COR-L47 (cell line): ENCODE data around the gene VEPH1.

Source experiments
- DNase-seq: peaks from one replicate; lab custom pipeline; 2025; lab: John Stamatoyannopoulos, UW

VEPH1 gene

DNA sequence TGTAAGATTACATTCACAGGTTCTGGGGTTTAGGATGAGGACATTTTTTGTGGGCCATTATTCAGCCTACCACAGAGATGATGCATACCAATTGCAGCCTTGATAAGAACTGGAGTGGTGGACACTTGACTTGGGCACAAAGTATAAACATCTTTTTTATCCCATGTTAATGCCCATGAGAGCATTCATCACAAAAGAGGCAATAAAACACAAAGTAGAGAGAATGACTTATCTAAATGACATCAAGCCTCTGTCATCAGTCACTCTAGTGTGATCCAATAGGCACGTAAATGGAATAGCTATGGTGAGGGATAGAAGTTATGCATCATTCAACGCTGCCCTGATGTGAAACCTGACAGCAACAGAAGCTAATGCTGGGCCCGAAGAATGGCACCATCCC lies 25.8 kb downstream of the VEPH1 start:
- no peak for DNase-seq

DNA sequence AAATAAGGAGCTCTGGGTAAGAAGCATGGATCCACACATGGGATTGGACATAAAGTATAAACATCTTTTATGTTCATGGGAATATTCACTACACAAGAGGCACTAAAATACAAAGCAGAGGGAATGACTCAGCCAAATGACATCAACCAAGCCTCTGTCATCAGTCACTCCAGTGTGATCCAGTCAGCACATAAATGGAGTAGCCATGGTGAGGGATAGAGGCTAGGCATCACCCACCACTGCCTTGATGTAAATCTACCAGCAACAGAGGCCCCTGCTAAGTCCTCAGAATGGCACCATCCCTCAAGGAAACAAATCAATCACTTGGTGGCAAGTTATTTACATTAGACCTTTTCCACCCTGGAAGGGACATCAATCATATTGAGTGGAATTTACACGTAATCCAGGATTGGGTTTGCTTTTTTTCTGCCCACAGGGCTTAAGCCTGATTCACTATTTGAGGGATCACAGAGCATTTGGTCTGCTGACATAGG lies 27.2 kb downstream of the VEPH1 start:
- no peak for DNase-seq

- no peak for DNase-seq
Observed at GRCh38 chr3:157472648-157473047, 30.6 kb downstream of the VEPH1 start.

- DNase-seq = no peak
Observed at GRCh38 chr3:157471064-157471463, 32.2 kb downstream of the VEPH1 start.

DNA sequence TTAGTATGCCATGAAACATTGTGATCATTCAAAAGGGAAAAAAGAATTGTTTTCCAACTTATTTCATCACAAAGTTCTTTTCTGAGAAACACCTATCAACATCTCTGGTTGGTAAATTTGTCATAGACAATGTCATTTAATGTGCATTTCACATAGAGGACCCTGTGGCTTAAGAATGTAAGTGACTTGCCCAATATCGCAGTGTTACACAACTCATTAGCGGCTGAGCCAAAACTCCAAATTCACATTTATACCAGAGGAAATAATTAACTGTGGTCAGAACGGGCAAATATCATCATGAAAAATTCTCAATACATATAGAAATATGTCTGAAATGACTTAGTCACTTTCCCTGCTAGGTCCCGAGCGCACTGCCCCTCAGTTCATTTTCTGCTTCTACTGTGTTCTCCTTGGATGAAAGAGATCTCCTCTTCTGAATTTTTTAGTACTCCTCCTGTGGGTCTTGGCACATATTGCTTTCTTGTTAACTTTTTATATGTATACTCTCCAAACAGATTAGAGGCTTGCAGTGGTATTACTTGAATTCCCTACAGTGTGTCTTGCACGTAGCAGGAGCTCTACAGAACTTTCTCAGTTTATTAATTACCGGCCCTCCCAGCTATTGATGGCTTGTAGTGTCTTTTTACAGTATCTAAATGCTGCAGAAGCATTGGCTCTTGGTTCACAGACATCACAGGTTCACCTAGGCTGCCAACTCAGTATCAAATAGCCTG lies 33.5 kb downstream of the VEPH1 start:
- DNase-seq = no peak

GRCh38 chr3:157467200-157467599 lies 36.0 kb downstream of the VEPH1 start:
- no peak for DNase-seq

- no peak for DNase-seq
Observed at GRCh38 chr3:157465741-157466140, 37.5 kb downstream of the VEPH1 start.

GRCh38 chr3:157464321-157464720 lies 38.9 kb downstream of the VEPH1 start:
- no peak for DNase-seq

DNA sequence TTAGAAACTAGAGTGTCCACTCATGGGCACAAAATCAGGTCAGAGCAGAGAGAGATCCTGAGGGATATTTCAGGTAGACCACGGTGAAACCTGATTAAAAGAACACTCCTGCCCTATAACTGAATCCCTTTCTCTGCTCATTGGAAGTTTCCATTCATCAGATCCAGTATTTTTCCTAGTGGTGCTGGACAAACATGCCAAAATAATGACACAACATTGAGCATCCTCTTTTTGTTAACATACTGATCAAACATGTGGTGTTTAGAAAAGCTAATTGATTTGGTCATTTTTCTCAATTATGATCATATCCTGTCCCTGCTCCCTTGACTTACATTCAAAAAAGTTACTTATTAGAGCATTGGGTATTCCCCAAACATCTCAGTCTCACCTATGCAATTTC lies 39.4 kb downstream of the VEPH1 start:
- DNase-seq = no peak

DNA sequence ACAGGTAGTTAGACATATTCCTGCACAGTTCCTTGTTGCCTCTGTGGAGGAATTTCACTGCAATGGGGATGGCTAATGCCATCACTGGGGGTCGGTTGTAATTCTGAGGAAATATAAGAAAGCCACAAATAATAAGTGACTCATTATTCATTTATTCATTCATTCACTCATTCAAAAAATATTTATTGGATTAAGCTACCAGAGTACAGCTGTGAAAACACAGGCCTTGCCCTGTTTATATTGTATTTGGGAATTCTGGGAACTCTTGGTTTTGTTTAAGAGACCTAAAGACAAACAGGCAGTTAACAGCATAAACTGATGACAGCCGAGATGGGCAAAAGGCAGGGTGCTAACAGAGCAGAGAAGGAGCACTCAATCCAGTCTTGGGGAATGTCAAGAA lies 43.0 kb downstream of the VEPH1 start:
- no peak for DNase-seq

DNA sequence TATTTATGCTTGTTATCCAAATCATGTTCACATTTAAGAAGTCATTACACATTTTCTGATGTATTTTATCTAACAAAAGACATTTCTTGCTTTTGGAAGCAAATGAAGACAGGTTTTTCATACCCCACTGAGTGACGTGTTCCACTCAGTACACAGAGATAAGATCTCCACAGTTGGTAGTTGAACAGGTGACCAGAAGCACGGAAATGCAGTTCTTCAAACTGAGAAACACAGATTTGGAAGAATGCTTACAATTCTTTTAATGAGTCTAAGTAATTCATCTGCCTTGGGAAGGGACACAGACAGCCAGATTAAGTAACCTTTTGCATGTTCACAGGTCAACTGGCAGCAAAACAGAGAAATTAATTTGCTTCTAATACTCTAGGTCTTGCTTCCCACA lies 43.5 kb downstream of the VEPH1 start:
- DNase-seq = no peak

DNA sequence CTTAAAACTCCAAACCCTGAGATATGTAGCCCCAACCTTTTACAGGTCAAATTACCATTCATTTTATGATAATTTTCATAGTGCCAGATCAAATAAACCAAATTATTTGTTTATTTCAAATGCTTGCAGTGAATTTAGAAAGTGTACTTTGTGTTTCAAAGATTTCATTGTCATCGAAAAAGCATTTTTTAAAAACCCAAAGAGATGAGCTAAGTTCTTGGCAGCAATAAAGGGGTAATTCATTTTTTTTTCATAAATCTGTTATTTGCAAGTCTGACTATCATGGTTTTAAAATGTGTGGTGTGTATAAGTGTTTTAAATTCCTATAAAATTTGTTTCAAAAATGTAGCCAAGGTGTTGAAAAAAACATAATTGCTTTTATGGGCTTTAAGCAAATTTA lies 49.4 kb downstream of the VEPH1 start:
- no peak for DNase-seq

DNA sequence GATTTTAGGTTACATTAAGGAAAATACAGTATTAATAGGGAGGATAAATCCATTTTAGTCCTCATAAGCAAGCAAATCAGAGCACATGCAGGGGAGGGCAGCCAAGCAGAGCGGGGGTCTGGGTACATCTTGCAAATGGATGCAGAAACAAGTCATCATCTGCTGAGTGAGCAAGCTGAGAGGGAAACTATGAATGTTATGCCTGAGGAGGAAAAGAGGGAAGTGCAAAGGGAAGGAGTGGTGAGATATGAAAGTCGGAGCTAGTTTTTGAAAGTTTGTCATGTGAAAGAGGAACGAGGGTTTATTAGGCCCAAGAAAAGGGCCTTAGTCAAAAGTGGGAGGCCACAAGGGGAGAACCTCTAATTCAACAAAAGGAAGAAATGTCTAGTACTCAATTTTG lies 51.1 kb downstream of the VEPH1 start:
- no peak for DNase-seq

GRCh38 chr3:157447026-157447694 lies 56.1 kb downstream of the VEPH1 start:
- no peak for DNase-seq

DNA sequence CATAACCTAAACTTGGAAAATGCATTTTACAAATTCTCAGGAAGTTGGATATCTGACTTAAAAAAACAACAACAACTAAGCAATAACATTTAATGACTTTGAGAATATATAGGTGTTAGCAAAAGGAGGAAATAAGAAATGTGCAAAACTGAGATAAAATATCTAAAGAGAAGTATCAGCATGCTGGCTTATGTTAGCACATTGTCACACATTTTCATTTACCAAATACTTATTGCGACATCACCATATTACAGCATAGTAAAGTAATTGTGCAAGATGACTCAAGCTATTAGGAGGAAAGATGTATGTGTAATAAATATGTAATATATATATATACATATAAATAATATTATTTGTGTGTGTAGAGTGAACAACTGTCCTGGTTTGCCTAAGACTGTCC lies 57.4 kb downstream of the VEPH1 start:
- no peak for DNase-seq

DNA sequence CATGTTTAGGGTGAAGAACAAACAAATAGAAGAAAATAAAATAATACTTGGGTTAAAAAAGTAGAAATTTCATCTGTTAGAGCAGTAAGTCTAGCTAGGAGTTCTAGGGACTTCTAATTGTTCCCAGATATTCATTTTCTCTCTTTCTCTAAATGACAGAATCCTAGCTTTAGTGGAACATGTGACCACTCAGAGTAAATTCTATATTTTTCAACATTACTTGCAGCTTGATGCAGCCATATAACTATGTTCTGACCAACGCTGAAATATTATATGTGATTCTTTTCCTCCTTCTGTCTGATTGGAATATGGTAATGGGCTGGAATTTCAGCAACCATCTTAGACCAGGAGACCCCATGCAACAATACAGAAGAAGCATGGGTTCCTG lies 58.4 kb downstream of the VEPH1 start:
- no peak for DNase-seq

DNA sequence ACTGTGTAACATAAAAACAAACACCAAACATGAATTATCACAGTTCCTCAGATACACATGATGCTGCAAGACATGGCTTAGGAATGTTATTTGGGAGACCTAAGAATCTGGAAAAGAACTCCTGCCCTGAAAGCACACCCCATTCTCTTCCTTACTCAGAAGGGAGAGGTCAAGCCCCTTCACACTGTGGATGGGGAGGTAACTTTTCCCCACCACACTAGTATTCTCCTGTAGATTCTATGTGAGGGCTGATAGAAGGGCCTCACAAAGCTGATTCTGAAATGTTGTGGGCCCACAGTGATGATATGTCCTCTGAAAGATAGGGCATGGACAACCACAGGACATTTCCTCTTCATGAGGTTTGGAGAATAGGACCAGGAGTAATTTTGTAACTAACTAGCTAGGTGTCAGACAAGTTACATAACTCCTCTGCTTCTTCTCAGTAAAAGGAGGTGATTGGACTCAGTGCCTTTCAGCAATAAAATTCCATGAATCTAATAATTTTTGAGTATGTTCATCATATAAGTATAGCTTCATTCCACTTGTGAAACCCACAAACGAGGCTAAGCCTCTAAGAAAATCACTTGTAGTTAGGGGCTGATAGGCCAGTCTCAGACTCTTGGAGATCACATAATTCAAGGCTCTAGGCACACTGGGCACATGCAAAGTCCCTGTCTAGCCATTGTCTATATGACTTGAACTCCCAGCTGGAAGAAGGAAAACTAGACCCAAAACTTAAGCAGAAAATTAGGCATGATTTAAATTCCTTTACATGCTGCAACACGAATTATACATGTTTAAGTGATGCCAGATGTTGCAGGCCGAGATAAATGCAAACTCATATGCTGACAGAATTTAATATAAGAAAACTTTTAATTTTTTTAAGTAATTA lies 59.1 kb downstream of the VEPH1 start:
- no peak for DNase-seq

DNA sequence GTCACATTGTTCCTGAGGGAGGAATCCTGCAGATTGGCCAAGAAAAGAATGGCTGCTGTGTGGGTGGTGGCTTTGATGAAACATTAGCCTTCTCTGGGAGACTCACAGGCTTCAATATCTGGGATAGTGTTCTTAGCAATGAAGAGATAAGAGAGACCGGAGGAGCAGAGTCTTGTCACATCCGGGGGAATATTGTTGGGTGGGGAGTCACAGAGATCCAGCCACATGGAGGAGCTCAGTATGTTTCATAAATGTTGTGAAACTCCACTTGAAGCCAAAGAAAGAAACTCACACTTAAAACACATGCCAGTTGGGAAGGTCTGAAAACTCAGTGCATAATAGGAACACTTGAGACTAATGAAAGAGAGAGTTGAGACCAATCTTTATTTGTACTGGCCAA lies 60.5 kb downstream of the VEPH1 start:
- DNase-seq = no peak

DNA sequence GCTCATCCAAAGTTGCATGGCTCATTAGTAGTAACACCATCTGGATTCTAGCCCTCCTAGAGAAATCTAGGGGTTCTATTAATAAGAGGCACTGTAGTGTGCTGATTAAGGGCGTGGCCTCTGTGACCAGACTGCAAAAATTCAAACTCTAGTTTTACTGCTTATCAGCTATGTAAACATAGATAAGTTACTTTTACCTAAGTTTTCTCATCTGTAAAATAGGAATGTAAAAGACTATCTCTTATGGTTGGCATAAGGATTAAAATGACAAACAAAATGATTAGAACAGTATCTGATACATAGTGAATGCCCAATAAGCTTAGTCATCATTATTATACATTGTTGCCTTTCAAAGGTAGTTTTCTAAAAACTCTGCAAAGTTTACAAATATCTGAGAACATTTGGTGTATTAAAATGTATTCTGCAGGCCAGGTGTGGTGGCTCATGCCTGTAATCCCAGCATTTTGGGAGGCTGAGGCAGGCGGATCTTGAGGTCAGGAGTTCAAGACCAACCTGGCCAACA lies 62.1 kb downstream of the VEPH1 start:
- no peak for DNase-seq

DNA sequence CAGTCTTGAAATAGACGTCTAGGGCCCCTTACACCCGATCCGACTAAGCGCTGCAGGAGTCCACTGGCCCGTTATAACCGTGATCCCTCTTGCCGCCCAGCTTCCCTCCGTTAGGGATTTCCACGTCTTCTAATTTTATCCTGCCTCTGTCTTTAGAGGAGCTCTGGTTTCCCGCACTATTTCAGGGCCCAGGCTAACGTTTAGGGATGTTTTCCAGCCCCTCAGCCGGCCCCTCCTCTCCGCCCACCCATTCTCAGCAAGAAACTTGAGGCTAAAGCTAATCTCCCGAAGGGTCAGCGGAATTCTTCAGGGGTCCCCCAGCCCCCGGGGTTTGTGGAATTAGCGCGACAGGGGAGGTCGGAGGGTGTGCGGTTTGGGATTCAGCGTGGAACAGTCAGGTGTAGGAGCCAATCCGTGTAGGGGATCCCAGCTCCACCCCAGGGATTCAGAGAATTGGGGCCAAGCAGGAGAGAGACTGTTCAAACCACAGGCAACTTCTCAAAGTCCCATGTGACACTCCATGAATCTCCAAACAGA lies 65.0 kb downstream of the VEPH1 start:
- DNase-seq = peak; percentile 37

GRCh38 chr3:157436583-157437291 lies 66.5 kb downstream of the VEPH1 start, which contains the start of gene PTX3:
TSS of gene PTX3 (plus strand) at chr3:157436850. CDS start at chr3:157436934, 84 bp downstream.
- DNase-seq = no peak
